Keratinocyte (primary cell): ENCODE data around the gene TNFAIP6. TPM values are rescaled to one million over a fixed set of nuclear protein-coding genes. Genes with fewer than 3 reads are reported as not detected.

Experiments used
- DNase-seq: peaks from one replicate; pipeline ENCODE4 v3.0.0-alpha.2; 2011; ENCODE audit warnings: low read depth, missing footprints, low spot score
- FAIRE-seq: peaks from 2 replicates; lab custom pipeline; 2011; peaks lifted over from hg19 to GRCh38; lab: Jason Lieb, UNC
- H2AFZ ChIP-seq: 2 replicates; pipeline ENCODE4 v1.6.0; 2012; ENCODE audit warnings: low read length, control low read depth, inconsistent platforms; ENCODE audit not compliant: control insufficient read depth
- H3K27ac ChIP-seq: 2 replicates; pipeline ENCODE4 v1.5.1; 2011; ENCODE audit warnings: low read length; ENCODE audit not compliant: control insufficient read depth, insufficient read depth
- H3K27me3 ChIP-seq: 3 replicates; pipeline ENCODE4 v1.6.0; 2011; ENCODE audit warnings: low read length; ENCODE audit not compliant: control insufficient read depth, insufficient read depth; ENCODE audit errors: extremely low read depth
- H3K36me3 ChIP-seq, 2 experiments: 2 replicates in 1 of 2; 3 replicates in 1 of 2; pipeline ENCODE4 v1.5.1; 2011; ENCODE audit warnings: low read length in 2 of 2, mild to moderate bottlenecking in 1 of 2; ENCODE audit not compliant: control insufficient read depth in 2 of 2, insufficient read depth in 2 of 2; ENCODE audit errors: extremely low read depth in 1 of 2
- H3K4me1 ChIP-seq: 3 replicates; pipeline ENCODE4 v1.5.1; 2011; ENCODE audit warnings: low read length; ENCODE audit not compliant: control insufficient read depth, insufficient read depth; ENCODE audit errors: extremely low read depth
- H3K4me2 ChIP-seq: 3 replicates; pipeline ENCODE4 v1.6.0; 2011; ENCODE audit warnings: low read depth, low read length; ENCODE audit not compliant: control insufficient read depth, insufficient read depth; ENCODE audit errors: extremely low read depth
- H3K4me3 ChIP-seq, 3 experiments: fragments of 200-600 bp in 1 of 3; sonication (generic) in 1 of 3; 2 replicates in 2 of 3; 3 replicates in 1 of 3; pipeline ENCODE4 v1.5.1; 2011 to 2016; ENCODE audit warnings: low read length in 3 of 3, mild to moderate bottlenecking in 3 of 3, control low read depth in 2 of 3, inconsistent platforms in 1 of 3, low read depth in 1 of 3, mixed read lengths in 1 of 3, mixed run types in 1 of 3, moderate library complexity in 1 of 3; ENCODE audit not compliant: control insufficient read depth in 2 of 3, insufficient read depth in 2 of 3; ENCODE audit errors: extremely low read depth in 1 of 3
- H3K79me2 ChIP-seq: 2 replicates; pipeline ENCODE4 v1.6.0; 2012; ENCODE audit warnings: low read length; ENCODE audit not compliant: control insufficient read depth, insufficient read depth
- H3K9ac ChIP-seq: 3 replicates; pipeline ENCODE4 v1.6.0; 2011; ENCODE audit warnings: low read length; ENCODE audit not compliant: control insufficient read depth, insufficient read depth; ENCODE audit errors: extremely low read depth
- H3K9me1 ChIP-seq: 3 replicates; pipeline ENCODE4 v1.6.0; 2011; ENCODE audit warnings: low read length; ENCODE audit not compliant: control insufficient read depth, insufficient read depth; ENCODE audit errors: extremely low read depth
- H3K9me3 ChIP-seq: 2 replicates; pipeline ENCODE4 v1.5.1; 2012; ENCODE audit warnings: low read depth, low read length; ENCODE audit not compliant: control insufficient read depth
- H4K20me1 ChIP-seq: 3 replicates; pipeline ENCODE4 v1.6.0; 2011; ENCODE audit warnings: low read length; ENCODE audit not compliant: control insufficient read depth, insufficient read depth; ENCODE audit errors: extremely low read depth
- CTCF ChIP-seq, 3 experiments: IDR thresholded peaks in 1 of 3; conservative IDR thresholded peaks in 1 of 3; optimal IDR thresholded peaks in 1 of 3; 2 replicates in 2 of 3; 3 replicates in 1 of 3; pipeline versions ENCODE3 to v1.5.1; 2011; ENCODE audit warnings: low read length in 3 of 3, mild to moderate bottlenecking in 3 of 3, moderate library complexity in 2 of 3, control low read depth in 1 of 3, inconsistent platforms in 1 of 3; ENCODE audit not compliant: insufficient read depth in 2 of 3; ENCODE audit errors: extremely low read depth in 1 of 3
- EZH2 ChIP-seq: IDR thresholded peaks from one replicate; pipeline ENCODE4 v1.6.1; 2012; ENCODE audit warnings: inconsistent platforms, mild to moderate bottlenecking, low read length, moderate library complexity
- dilution Hi-C: fragments of 300-500 bp; cut with MboI; formaldehyde crosslinking; loops from one replicate; pipeline ENCODE4 v1.7.0; 2020; ENCODE audit warnings: low sequenced_read_pairs; ENCODE audit not compliant: extremely low pct_ligation_motif_present
- polyA plus RNA-seq, 5 experiments: library from polyadenylated mRNA; depleted of rRNA in 3 of 5; stranded (reverse) in 3 of 5; stranded (forward) in 1 of 5; unstranded in 1 of 5; fragments of >200 nt; gene quantifications; 1 replicate in 1 of 5; 2 replicates in 3 of 5; 3 replicates in 1 of 5; pipeline versions ENCODE4 v1.2.1 to v1.2.3, GENCODE V29; 2011 to 2012; ENCODE audit warnings: missing spikeins in 2 of 5, low read depth in 1 of 5, low replicate concordance in 1 of 5

Gene TNFAIP6
- polyA plus RNA-seq, 1 donor (not counting 4 experiments of a cell fraction or from before 2014, with no cell fraction given), result 0.21 TPM

- H3K9me1 ChIP-seq, result no peaks in the 10 kb centered on the region
- no peak overlapping the region for H3K27ac ChIP-seq
- peaks cover 3% of the 10 kb centered on the region for H3K4me1 ChIP-seq
- H3K27me3 ChIP-seq, result no peaks in the 10 kb centered on the region
- no peak overlapping the region for H3K4me3 ChIP-seq
- TF ChIP-seq CTCF (optimal IDR thresholded peaks at IDR 0.05 in 1 of 3, IDR thresholded peaks at IDR 0.05 in 1 of 3, conservative IDR thresholded peaks at IDR 0.05 in 1 of 3; ENCODE audit: extremely low read depth in 1 of 3, insufficient read depth in 2 of 3, low read length in 3 of 3) (no peak), EZH2 (no peak)
- H3K9me3 ChIP-seq, result no peaks in the 10 kb centered on the region
- no peak for FAIRE-seq
- no peaks in the 10 kb centered on the region for H3K36me3 ChIP-seq
- H3K79me2 ChIP-seq, result no peaks in the 10 kb centered on the region
- no peak overlapping the region for H3K4me2 ChIP-seq
- no peak overlapping the region for H3K9ac ChIP-seq
- H4K20me1 ChIP-seq, result no peaks in the 10 kb centered on the region
- dilution Hi-C loops, result no loop called here
- no peak overlapping the region for H2AFZ ChIP-seq
- DNase-seq, result no peak
Observed at GRCh38 chr2:151353995-151354394, 3.4 kb upstream of the TNFAIP6 start.

- FAIRE-seq (no peak), DNase-seq (no peak)
- peaks cover 3% of the 10 kb centered on the region for H3K4me1 ChIP-seq
- H3K36me3 ChIP-seq, result no peaks in the 10 kb centered on the region
- H3K4me2 ChIP-seq, result no peak overlapping the region
- H3K4me3 ChIP-seq, result no peak overlapping the region
- no peak overlapping the region for H3K27ac ChIP-seq
- no peaks in the 10 kb centered on the region for H3K9me3 ChIP-seq
- TF ChIP-seq EZH2 (no peak), CTCF (optimal IDR thresholded peaks at IDR 0.05 in 1 of 3, IDR thresholded peaks at IDR 0.05 in 1 of 3, conservative IDR thresholded peaks at IDR 0.05 in 1 of 3; ENCODE audit: extremely low read depth in 1 of 3, insufficient read depth in 2 of 3, low read length in 3 of 3) (no peak)
- no peaks in the 10 kb centered on the region for H4K20me1 ChIP-seq
- H3K27me3 ChIP-seq, result no peaks in the 10 kb centered on the region
- H3K79me2 ChIP-seq, result no peaks in the 10 kb centered on the region
- dilution Hi-C loops, result no loop called here
- no peaks in the 10 kb centered on the region for H3K9me1 ChIP-seq
- no peak overlapping the region for H2AFZ ChIP-seq
- no peak overlapping the region for H3K9ac ChIP-seq
Observed at GRCh38 chr2:151354807-151355206, 2.6 kb upstream of the TNFAIP6 start.
